Activated CD4-positive, alpha-beta memory T cell treated with anti-CD3 and anti-CD28 coated beads, Interleukin-2, amount 10 ng/mL, durations not matched to agents 7 days and 5 days (primary cell): ENCODE data around the gene PBX3. TPM values are rescaled to one million over a fixed set of nuclear protein-coding genes. Genes with fewer than 3 reads are reported as not detected.

Experiments used
- CTCF ChIA-PET: fragments of 350-600 bp; sonication (Branson Sonifier 250); formaldehyde crosslinking; loops from one replicate; lab custom pipeline; 2021; ENCODE audit warnings: antibody characterized with exemption, inconsistent platforms; lab: Charles Lee
- POLR2A ChIA-PET: fragments of 350-600 bp; sonication (Branson Sonifier 250); formaldehyde crosslinking; loops from one replicate; lab custom pipeline; 2021; ENCODE audit warnings: antibody characterized with exemption; lab: Charles Lee
- DNase-seq: peaks from one replicate; pipeline ENCODE4 v3.0.0-alpha.2; 2020
- H3K27ac Mint-ChIP-seq: one replicate; pipeline ENCODE4 v1.8.0; 2021; ENCODE audit warnings: mild to moderate bottlenecking, mixed read lengths
- H3K27me3 Mint-ChIP-seq: one replicate; pipeline ENCODE4 v1.8.0; 2021; ENCODE audit warnings: mixed read lengths
- H3K36me3 Mint-ChIP-seq: one replicate; pipeline ENCODE4 v1.8.0; 2021; ENCODE audit warnings: low read depth, mixed read lengths
- H3K4me1 Mint-ChIP-seq: one replicate; pipeline ENCODE4 v1.8.0; 2021; ENCODE audit warnings: mixed read lengths
- H3K4me3 Mint-ChIP-seq: one replicate; pipeline ENCODE4 v1.8.0; 2021; ENCODE audit warnings: mild to moderate bottlenecking, mixed read lengths
- H3K9me3 Mint-ChIP-seq: one replicate; pipeline ENCODE4 v1.8.0; 2021; ENCODE audit warnings: mixed read lengths
- total RNA-seq, 2 experiments: library from RNA; stranded (reverse); gene quantifications; one replicate each; pipeline ENCODE4 v1.2.3, GENCODE V29; 2021

Gene PBX3
- total RNA-seq, 2 experiments from 2014 or later: 15.9 to 16.3 TPM

GRCh38 chr9:125911861-125912644 is 164.9 kb downstream of the PBX3 start:
- H3K27me3 Mint-ChIP-seq: no peaks in the 10 kb centered on the region
- H3K9me3 Mint-ChIP-seq: no peaks in the 10 kb centered on the region
- no peak overlapping the region for H3K27ac Mint-ChIP-seq
- no peaks in the 10 kb centered on the region for H3K36me3 Mint-ChIP-seq
- no peaks in the 10 kb centered on the region for H3K4me1 Mint-ChIP-seq
- no peak for DNase-seq
- CTCF ChIA-PET: no interaction called here
- POLR2A ChIA-PET: no interaction called here
- H3K4me3 Mint-ChIP-seq: no peak overlapping the region

- H3K27ac Mint-ChIP-seq: no peak overlapping the region
- DNase-seq: no peak
- H3K4me1 Mint-ChIP-seq: no peaks in the 10 kb centered on the region
- H3K4me3 Mint-ChIP-seq: no peak overlapping the region
- no peaks in the 10 kb centered on the region for H3K27me3 Mint-ChIP-seq
- no peaks in the 10 kb centered on the region for H3K36me3 Mint-ChIP-seq
- CTCF ChIA-PET: no interaction called here
- no peaks in the 10 kb centered on the region for H3K9me3 Mint-ChIP-seq
- POLR2A ChIA-PET: no interaction called here
Measured at GRCh38 chr9:125912667-125913066, 165.5 kb downstream of the PBX3 start.

GRCh38 chr9:125913551-125913950 is 166.4 kb downstream of the PBX3 start:
- Mint-ChIP-seq H3K36me3 (no peaks in the 10 kb centered on the region), H3K4me3 (no peak overlapping the region), H3K4me1 (no peaks in the 10 kb centered on the region), H3K9me3 (no peaks in the 10 kb centered on the region), H3K27ac (no peak overlapping the region), H3K27me3 (no peaks in the 10 kb centered on the region)
- no peak for DNase-seq
- POLR2A ChIA-PET: no interaction called here
- CTCF ChIA-PET: no interaction called here

- no peaks in the 10 kb centered on the region for H3K9me3 Mint-ChIP-seq
Measured at GRCh38 chr9:125914411-125914810, 167.2 kb downstream of the PBX3 start.

GRCh38 chr9:125915606-125916005 is 168.4 kb downstream of the PBX3 start:
- Mint-ChIP-seq H3K4me1 (no peaks in the 10 kb centered on the region), H3K27ac (no peak overlapping the region), H3K27me3 (no peaks in the 10 kb centered on the region), H3K36me3 (no peaks in the 10 kb centered on the region), H3K9me3 (no peaks in the 10 kb centered on the region), H3K4me3 (no peak overlapping the region)
- ChIA-PET POLR2A (no interaction called here), CTCF (no interaction called here)
- DNase-seq: no peak

More at GRCh38 chr9:125914411-125914810, 167.2 kb downstream of the PBX3 start:
- POLR2A ChIA-PET: no interaction called here
- H3K4me1 Mint-ChIP-seq: no peaks in the 10 kb centered on the region
- H3K4me3 Mint-ChIP-seq: no peak overlapping the region
- CTCF ChIA-PET: no interaction called here
- no peak overlapping the region for H3K27ac Mint-ChIP-seq
- no peak for DNase-seq
- H3K36me3 Mint-ChIP-seq: no peaks in the 10 kb centered on the region
- no peaks in the 10 kb centered on the region for H3K27me3 Mint-ChIP-seq

- Mint-ChIP-seq H3K4me1 (no peaks in the 10 kb centered on the region), H3K36me3 (no peaks in the 10 kb centered on the region), H3K27me3 (no peaks in the 10 kb centered on the region), H3K4me3 (no peak overlapping the region), H3K27ac (no peak overlapping the region), H3K9me3 (no peaks in the 10 kb centered on the region)
- DNase-seq: no peak
- ChIA-PET POLR2A (no interaction called here), CTCF (no interaction called here)
Measured at GRCh38 chr9:125919565-125919964, 172.4 kb downstream of the PBX3 start.

- CTCF ChIA-PET: no interaction called here
- H3K4me1 Mint-ChIP-seq: no peaks in the 10 kb centered on the region
Measured at GRCh38 chr9:125920402-125920801, 173.2 kb downstream of the PBX3 start.

GRCh38 chr9:125922854-125923253 is 175.7 kb downstream of the PBX3 start:
- CTCF ChIA-PET: interaction anchor here (1.3 kb wide), 1 partner anchor 515 kb away, joined by 3 read pairs; no protein-coding TSS in a partner anchor
- Mint-ChIP-seq H3K4me1 (no peaks in the 10 kb centered on the region), H3K4me3 (no peak overlapping the region), H3K36me3 (no peaks in the 10 kb centered on the region), H3K27ac (no peak overlapping the region), H3K27me3 (no peaks in the 10 kb centered on the region), H3K9me3 (no peaks in the 10 kb centered on the region)
- no peak for DNase-seq
- POLR2A ChIA-PET: no interaction called here

More at GRCh38 chr9:125920402-125920801, 173.2 kb downstream of the PBX3 start:
- H3K27ac Mint-ChIP-seq: no peak overlapping the region
- H3K9me3 Mint-ChIP-seq: no peaks in the 10 kb centered on the region
- no peaks in the 10 kb centered on the region for H3K36me3 Mint-ChIP-seq
- no peak overlapping the region for H3K4me3 Mint-ChIP-seq
- no peak for DNase-seq
- POLR2A ChIA-PET: no interaction called here
- no peaks in the 10 kb centered on the region for H3K27me3 Mint-ChIP-seq

- H3K9me3 Mint-ChIP-seq: no peaks in the 10 kb centered on the region
- DNase-seq: no peak
- POLR2A ChIA-PET: no interaction called here
- no peaks in the 10 kb centered on the region for H3K27me3 Mint-ChIP-seq
- CTCF ChIA-PET: no interaction called here
- H3K27ac Mint-ChIP-seq: no peak overlapping the region
- no peaks in the 10 kb centered on the region for H3K36me3 Mint-ChIP-seq
- H3K4me3 Mint-ChIP-seq: no peak overlapping the region
- H3K4me1 Mint-ChIP-seq: no peaks in the 10 kb centered on the region
Measured at GRCh38 chr9:125924351-125924750, 177.2 kb downstream of the PBX3 start.

GRCh38 chr9:125926936-125927335 is 179.8 kb downstream of the PBX3 start:
- no peak overlapping the region for H3K27ac Mint-ChIP-seq
- no peaks in the 10 kb centered on the region for H3K36me3 Mint-ChIP-seq
- no peaks in the 10 kb centered on the region for H3K9me3 Mint-ChIP-seq
- H3K4me3 Mint-ChIP-seq: no peak overlapping the region
- no peaks in the 10 kb centered on the region for H3K27me3 Mint-ChIP-seq
- POLR2A ChIA-PET: no interaction called here
- no peaks in the 10 kb centered on the region for H3K4me1 Mint-ChIP-seq
- no peak for DNase-seq
- CTCF ChIA-PET: no interaction called here

GRCh38 chr9:125929846-125930245 is 182.7 kb downstream of the PBX3 start:
- Mint-ChIP-seq H3K27ac (no peak overlapping the region), H3K9me3 (no peaks in the 10 kb centered on the region), H3K4me3 (no peak overlapping the region), H3K36me3 (no peaks in the 10 kb centered on the region), H3K27me3 (no peaks in the 10 kb centered on the region), H3K4me1 (no peaks in the 10 kb centered on the region)
- DNase-seq: no peak
- ChIA-PET POLR2A (no interaction called here), CTCF (interaction anchor here (0.6 kb wide), 1 partner anchor 1220 kb away, joined by 3 read pairs; no protein-coding TSS in a partner anchor)

- no peaks in the 10 kb centered on the region for H3K4me1 Mint-ChIP-seq
- CTCF ChIA-PET: interaction anchor here (1.0 kb wide), 1 partner anchor 373 kb away, joined by 3 read pairs; no protein-coding TSS in a partner anchor
- POLR2A ChIA-PET: no interaction called here
- no peak overlapping the region for H3K4me3 Mint-ChIP-seq
- DNase-seq: no peak
- no peaks in the 10 kb centered on the region for H3K9me3 Mint-ChIP-seq
- H3K36me3 Mint-ChIP-seq: no peaks in the 10 kb centered on the region
- no peak overlapping the region for H3K27ac Mint-ChIP-seq
- H3K27me3 Mint-ChIP-seq: no peaks in the 10 kb centered on the region
Measured at GRCh38 chr9:125931211-125931610, 184.0 kb downstream of the PBX3 start.

GRCh38 chr9:125932012-125932411 is 184.8 kb downstream of the PBX3 start:
- no peak for DNase-seq
- Mint-ChIP-seq H3K4me1 (no peaks in the 10 kb centered on the region), H3K9me3 (no peaks in the 10 kb centered on the region), H3K4me3 (no peak overlapping the region), H3K36me3 (no peaks in the 10 kb centered on the region), H3K27me3 (no peaks in the 10 kb centered on the region), H3K27ac (no peak overlapping the region)
- CTCF ChIA-PET: no interaction called here
- POLR2A ChIA-PET: no interaction called here
